ENCODE results near the gene CGN. TPM values are rescaled to one million over a fixed set of nuclear protein-coding genes. Genes with fewer than 3 reads are reported as not detected.

CGN gene
- total and polyA plus RNA-seq, 2 of the 13 experiments (the other 11 are each of a cell fraction or from before 2014, with no cell fraction given), result 0.75 to 0.81 TPM

DNA sequence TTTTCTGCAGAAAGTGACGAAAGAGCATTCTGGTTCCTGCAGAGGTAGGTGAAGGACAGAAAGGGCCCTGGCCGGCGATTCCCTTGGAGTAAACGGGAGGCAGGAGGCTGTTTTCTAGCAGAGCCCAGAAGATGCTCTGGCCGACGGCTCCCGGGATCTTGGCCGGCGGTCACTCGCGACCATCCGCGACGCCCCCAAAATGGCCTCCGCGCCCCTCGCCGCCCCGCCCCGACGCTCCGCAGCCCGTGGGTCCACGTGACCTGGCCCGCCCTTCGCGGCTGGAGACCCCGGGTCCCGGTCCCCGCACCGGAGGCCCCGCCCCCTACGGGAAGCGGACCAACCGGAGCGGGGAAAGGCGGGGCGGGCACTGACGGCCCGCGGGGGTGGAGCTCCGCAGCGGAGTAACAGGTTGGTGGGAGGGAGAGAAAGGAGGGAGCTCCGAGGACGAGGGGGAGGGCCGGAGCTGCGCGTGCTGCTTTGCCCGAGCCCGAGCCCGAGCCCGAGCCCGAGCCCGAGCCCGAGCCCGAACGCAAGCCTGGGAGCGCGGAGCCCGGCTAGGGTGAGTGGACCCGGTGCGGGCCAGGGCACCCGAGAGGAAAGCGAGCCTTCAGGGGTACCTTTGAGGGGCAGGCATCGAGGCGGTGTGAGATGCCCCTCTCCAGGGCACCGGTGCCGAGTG, at the start of gene CGN (continued):
- TF ChIP-seq, protein P1, sequence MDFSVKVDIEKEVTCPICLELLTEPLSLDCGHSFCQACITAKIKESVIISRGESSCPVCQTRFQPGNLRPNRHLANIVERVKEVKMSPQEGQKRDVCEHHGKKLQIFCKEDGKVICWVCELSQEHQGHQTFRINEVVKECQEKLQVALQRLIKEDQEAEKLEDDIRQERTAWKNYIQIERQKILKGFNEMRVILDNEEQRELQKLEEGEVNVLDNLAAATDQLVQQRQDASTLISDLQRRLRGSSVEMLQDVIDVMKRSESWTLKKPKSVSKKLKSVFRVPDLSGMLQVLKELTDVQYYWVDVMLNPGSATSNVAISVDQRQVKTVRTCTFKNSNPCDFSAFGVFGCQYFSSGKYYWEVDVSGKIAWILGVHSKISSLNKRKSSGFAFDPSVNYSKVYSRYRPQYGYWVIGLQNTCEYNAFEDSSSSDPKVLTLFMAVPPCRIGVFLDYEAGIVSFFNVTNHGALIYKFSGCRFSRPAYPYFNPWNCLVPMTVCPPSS (IDR thresholded peaks at IDR 0.05), result no peak
- TF ChIP-seq, protein P2, sequence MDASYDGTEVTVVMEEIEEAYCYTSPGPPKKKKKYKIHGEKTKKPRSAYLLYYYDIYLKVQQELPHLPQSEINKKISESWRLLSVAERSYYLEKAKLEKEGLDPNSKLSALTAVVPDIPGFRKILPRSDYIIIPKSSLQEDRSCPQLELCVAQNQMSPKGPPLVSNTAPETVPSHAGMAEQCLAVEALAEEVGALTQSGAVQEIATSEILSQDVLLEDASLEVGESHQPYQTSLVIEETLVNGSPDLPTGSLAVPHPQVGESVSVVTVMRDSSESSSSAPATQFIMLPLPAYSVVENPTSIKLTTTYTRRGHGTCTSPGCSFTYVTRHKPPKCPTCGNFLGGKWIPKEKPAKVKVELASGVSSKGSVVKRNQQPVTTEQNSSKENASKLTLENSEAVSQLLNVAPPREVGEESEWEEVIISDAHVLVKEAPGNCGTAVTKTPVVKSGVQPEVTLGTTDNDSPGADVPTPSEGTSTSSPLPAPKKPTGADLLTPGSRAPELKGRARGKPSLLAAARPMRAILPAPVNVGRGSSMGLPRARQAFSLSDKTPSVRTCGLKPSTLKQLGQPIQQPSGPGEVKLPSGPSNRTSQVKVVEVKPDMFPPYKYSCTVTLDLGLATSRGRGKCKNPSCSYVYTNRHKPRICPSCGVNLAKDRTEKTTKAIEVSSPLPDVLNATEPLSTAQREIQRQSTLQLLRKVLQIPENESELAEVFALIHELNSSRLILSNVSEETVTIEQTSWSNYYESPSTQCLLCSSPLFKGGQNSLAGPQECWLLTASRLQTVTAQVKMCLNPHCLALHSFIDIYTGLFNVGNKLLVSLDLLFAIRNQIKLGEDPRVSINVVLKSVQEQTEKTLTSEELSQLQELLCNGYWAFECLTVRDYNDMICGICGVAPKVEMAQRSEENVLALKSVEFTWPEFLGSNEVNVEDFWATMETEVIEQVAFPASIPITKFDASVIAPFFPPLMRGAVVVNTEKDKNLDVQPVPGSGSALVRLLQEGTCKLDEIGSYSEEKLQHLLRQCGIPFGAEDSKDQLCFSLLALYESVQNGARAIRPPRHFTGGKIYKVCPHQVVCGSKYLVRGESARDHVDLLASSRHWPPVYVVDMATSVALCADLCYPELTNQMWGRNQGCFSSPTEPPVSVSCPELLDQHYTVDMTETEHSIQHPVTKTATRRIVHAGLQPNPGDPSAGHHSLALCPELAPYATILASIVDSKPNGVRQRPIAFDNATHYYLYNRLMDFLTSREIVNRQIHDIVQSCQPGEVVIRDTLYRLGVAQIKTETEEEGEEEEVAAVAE (CRISPR knock-in tag; IDR thresholded peaks at IDR 0.05; ENCODE audit: borderline replicate concordance), result no peak
- TF ChIP-seq, protein P3, sequence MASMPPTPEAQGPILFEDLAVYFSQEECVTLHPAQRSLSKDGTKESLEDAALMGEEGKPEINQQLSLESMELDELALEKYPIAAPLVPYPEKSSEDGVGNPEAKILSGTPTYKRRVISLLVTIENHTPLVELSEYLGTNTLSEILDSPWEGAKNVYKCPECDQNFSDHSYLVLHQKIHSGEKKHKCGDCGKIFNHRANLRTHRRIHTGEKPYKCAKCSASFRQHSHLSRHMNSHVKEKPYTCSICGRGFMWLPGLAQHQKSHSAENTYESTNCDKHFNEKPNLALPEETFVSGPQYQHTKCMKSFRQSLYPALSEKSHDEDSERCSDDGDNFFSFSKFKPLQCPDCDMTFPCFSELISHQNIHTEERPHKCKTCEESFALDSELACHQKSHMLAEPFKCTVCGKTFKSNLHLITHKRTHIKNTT (CRISPR knock-in tag; IDR thresholded peaks at IDR 0.05), result no peak
- TF ChIP-seq ZNF547 (CRISPR knock-in tag; IDR thresholded peaks at IDR 0.05), result peak; percentile 24; the same call in 1 of the 2 replicates
- no peak for TF ChIP-seq NONO (IDR thresholded peaks at IDR 0.05)
- TF ChIP-seq NONO (CRISPR knock-in tag; conservative IDR thresholded peaks at IDR 0.05), result 0 out of 2 replicates have a peak, but pooled peaks have one; percentile 21
- TF ChIP-seq ZNF564 (CRISPR knock-in tag; IDR thresholded peaks at IDR 0.05), result peak; percentile 26; the same call in 1 of the 2 replicates
- TF ChIP-seq NR2F6 (IDR thresholded peaks at IDR 0.05), result no peak
- peak; percentile 37; the same call in 1 of the 2 replicates for TF ChIP-seq NR2F6 (CRISPR knock-in tag; IDR thresholded peaks at IDR 0.05)
- no peak for TF ChIP-seq SSRP1 (CRISPR knock-in tag; IDR thresholded peaks at IDR 0.05)
- TF ChIP-seq, protein P4, sequence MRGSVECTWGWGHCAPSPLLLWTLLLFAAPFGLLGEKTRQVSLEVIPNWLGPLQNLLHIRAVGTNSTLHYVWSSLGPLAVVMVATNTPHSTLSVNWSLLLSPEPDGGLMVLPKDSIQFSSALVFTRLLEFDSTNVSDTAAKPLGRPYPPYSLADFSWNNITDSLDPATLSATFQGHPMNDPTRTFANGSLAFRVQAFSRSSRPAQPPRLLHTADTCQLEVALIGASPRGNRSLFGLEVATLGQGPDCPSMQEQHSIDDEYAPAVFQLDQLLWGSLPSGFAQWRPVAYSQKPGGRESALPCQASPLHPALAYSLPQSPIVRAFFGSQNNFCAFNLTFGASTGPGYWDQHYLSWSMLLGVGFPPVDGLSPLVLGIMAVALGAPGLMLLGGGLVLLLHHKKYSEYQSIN (CRISPR knock-in tag; IDR thresholded peaks at IDR 0.05; ENCODE audit: borderline replicate concordance), result no peak
- TF ChIP-seq, protein P5, sequence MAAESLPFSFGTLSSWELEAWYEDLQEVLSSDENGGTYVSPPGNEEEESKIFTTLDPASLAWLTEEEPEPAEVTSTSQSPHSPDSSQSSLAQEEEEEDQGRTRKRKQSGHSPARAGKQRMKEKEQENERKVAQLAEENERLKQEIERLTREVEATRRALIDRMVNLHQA (CRISPR knock-in tag; IDR thresholded peaks at IDR 0.05), result no peak
- TF ChIP-seq, protein P6, sequence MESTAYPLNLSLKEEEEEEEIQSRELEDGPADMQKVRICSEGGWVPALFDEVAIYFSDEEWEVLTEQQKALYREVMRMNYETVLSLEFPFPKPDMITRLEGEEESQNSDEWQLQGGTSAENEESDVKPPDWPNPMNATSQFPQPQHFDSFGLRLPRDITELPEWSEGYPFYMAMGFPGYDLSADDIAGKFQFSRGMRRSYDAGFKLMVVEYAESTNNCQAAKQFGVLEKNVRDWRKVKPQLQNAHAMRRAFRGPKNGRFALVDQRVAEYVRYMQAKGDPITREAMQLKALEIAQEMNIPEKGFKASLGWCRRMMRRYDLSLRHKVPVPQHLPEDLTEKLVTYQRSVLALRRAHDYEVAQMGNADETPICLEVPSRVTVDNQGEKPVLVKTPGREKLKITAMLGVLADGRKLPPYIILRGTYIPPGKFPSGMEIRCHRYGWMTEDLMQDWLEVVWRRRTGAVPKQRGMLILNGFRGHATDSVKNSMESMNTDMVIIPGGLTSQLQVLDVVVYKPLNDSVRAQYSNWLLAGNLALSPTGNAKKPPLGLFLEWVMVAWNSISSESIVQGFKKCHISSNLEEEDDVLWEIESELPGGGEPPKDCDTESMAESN (CRISPR knock-in tag; conservative IDR thresholded peaks at IDR 0.05), result 0 out of 2 replicates have a peak, but pooled peaks have one; percentile 16
- no peak for TF ChIP-seq KDM5A (IDR thresholded peaks at IDR 0.05; ENCODE audit: borderline replicate concordance, low read length)
- TF ChIP-seq ZNF577 (CRISPR knock-in tag; IDR thresholded peaks at IDR 0.05; ENCODE audit: borderline replicate concordance, low read depth), result no peak
